ENCODE results near the gene RNF4.

RNF4 gene

DNA sequence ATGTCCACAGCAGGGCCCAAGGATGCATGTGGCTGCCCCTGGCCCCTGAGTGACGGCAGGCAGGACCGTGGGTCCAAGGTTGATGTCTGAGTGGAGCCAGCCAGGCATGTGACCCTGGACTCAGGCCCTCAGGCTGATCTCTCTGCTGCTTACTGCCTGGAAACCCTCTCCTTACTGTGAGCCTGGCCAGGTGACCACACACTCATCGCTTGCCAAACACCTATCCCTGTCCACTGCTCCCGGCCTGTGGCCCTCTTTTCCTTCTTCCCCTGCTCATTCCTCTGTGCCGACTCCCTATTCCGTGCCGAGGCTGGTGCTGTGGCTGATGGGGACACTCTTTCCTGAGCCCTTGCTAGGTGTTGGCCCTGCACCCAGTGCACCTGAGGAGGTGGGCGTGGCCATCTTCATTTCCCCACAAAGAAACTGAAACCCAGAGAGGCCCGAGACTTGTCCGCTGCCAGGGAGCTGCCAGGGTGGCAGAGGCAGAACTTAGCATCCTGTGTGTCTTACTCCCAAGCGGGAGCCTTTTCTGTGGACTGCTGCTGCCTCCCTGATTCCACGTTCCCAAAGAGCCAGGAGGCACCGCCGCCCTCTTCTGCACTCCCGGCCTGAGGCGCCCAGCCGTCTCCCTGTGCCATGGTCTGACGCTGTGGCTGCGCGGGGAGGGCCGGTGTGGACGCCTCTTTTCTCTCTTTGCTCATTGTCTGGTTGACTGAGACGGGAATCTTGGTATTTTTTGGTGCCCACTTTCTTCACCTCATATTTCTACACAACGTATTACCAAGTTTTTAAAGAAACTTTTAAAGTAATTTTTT is 11.2 kb upstream of the RNF4 start:
- Histone ChIP-seq H3F3A (ENCODE audit: insufficient read depth, low read length) (0 out of 2 replicates have a peak, but pooled peaks cover 4% of the 10 kb centered on the region), H3K27ac (ENCODE audit: low read length) (no peak overlapping the region), H3K4me3 (ENCODE audit: low read length) (peak overlapping the region; percentile 28; the same call in 1 of the 2 replicates), H4K20me1 (ENCODE audit: insufficient read depth, low read length) (no peaks in the 10 kb centered on the region), H3K27me3 (replicated peaks; ENCODE audit: insufficient read depth, low read length) (no peaks in the 10 kb centered on the region), H3K36me3 (replicated peaks; ENCODE audit: insufficient read depth, low read length) (no peaks in the 10 kb centered on the region), H2AFZ (ENCODE audit: low read length) (peak overlapping the region; percentile 45; the same call in 1 of the 2 replicates), H3K4me2 (ENCODE audit: low read depth, low read length) (peak overlapping the region; percentile 56; the same call in 1 of the 2 replicates), H3K9ac (ENCODE audit: low read length) (no peak overlapping the region), H3K9me3 (replicated peaks; ENCODE audit: insufficient read depth, low read length) (no peaks in the 10 kb centered on the region), H3K4me1 (ENCODE audit: low read length) (peaks cover 17% of the 10 kb centered on the region), H3K9me2 (replicated peaks; ENCODE audit: insufficient read depth, low read length) (no peaks in the 10 kb centered on the region), H3K79me2 (ENCODE audit: low read length) (no peaks in the 10 kb centered on the region)
- TF ChIP-seq EZH2phosphoT487 (IDR thresholded peaks at IDR 0.05; ENCODE audit: low read length) (no peak), EZH2 (optimal IDR thresholded peaks at IDR 0.05; ENCODE audit: low read depth, low read length) (no peak)
- TF ChIP-seq, protein P1, sequence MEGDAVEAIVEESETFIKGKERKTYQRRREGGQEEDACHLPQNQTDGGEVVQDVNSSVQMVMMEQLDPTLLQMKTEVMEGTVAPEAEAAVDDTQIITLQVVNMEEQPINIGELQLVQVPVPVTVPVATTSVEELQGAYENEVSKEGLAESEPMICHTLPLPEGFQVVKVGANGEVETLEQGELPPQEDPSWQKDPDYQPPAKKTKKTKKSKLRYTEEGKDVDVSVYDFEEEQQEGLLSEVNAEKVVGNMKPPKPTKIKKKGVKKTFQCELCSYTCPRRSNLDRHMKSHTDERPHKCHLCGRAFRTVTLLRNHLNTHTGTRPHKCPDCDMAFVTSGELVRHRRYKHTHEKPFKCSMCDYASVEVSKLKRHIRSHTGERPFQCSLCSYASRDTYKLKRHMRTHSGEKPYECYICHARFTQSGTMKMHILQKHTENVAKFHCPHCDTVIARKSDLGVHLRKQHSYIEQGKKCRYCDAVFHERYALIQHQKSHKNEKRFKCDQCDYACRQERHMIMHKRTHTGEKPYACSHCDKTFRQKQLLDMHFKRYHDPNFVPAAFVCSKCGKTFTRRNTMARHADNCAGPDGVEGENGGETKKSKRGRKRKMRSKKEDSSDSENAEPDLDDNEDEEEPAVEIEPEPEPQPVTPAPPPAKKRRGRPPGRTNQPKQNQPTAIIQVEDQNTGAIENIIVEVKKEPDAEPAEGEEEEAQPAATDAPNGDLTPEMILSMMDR (IDR thresholded peaks at IDR 0.05; ENCODE audit: low read length) = no peak
- peak; percentile 76 for DNase-seq

DNA sequence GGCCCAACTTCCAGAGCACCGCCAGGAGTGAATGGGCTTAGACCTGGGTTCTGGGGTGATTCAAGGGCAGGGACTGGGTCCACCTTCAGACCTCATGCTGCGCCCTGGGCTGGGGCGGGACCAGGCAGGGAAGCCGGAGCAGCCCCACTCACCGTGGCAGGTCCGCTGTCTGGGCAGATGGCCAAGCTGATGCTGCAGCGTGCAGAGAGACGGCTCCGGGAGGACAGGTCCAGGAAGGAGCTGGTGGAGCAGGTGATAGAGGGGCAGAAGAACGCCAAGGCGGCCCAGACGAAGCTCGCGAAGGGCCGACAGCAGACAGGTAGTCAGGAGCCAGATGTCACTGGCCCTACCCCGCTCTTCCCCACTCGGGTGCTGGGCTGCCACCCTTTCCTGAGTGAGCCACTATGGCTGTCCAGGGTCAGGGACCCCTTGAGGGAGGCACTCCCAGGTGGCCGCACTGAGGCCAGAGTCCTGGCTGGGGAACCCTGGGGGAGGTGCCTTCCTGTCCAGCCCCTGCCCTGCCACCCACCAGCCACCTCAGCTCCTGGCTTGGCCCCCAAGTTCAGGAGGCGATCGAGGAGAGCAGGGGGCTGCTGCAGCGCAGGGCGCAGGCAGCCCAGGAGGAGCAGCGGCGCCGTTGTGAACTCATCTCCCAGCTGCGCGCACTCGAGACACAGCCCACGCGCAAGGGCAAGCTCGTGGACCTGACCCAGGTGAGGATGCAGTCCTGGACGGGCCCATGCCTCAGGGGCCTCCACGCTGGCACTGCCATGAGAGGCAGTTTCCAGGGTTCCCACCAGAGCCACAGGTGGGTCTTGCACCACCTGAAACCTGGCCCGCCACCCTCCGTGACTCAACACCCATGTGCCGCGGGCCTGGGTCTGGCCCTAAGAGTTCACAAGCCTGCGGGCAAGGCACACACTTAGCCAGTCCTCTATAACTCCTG is 10.1 kb upstream of the RNF4 start:
- no peaks in the 10 kb centered on the region for H4K20me1 ChIP-seq (ENCODE audit: insufficient read depth, low read length)
- no peak overlapping the region for H3K27ac ChIP-seq (ENCODE audit: low read length)
- no peak overlapping the region for H3K4me3 ChIP-seq (ENCODE audit: low read length)
- TF ChIP-seq EZH2 (optimal IDR thresholded peaks at IDR 0.05; ENCODE audit: low read depth, low read length) = no peak
- TF ChIP-seq, protein P1 (IDR thresholded peaks at IDR 0.05; ENCODE audit: low read length) = no peak
- no peak for TF ChIP-seq EZH2phosphoT487 (IDR thresholded peaks at IDR 0.05; ENCODE audit: low read length)
- no peaks in the 10 kb centered on the region for H3K79me2 ChIP-seq (ENCODE audit: low read length)
- no peaks in the 10 kb centered on the region for H3K9me3 ChIP-seq (replicated peaks; ENCODE audit: insufficient read depth, low read length)
- peaks cover 17% of the 10 kb centered on the region for H3K4me1 ChIP-seq (ENCODE audit: low read length)
- 0 out of 2 replicates have a peak, but pooled peaks cover 4% of the 10 kb centered on the region for H3F3A ChIP-seq (ENCODE audit: insufficient read depth, low read length)
- H3K4me2 ChIP-seq (ENCODE audit: low read depth, low read length) = no peak overlapping the region
- H3K9ac ChIP-seq (ENCODE audit: low read length) = no peak overlapping the region
- no peaks in the 10 kb centered on the region for H3K27me3 ChIP-seq (replicated peaks; ENCODE audit: insufficient read depth, low read length)
- H3K36me3 ChIP-seq (replicated peaks; ENCODE audit: insufficient read depth, low read length) = no peaks in the 10 kb centered on the region
- no peak overlapping the region for H2AFZ ChIP-seq (ENCODE audit: low read length)
- DNase-seq = no peak
- no peaks in the 10 kb centered on the region for H3K9me2 ChIP-seq (replicated peaks; ENCODE audit: insufficient read depth, low read length)

DNA sequence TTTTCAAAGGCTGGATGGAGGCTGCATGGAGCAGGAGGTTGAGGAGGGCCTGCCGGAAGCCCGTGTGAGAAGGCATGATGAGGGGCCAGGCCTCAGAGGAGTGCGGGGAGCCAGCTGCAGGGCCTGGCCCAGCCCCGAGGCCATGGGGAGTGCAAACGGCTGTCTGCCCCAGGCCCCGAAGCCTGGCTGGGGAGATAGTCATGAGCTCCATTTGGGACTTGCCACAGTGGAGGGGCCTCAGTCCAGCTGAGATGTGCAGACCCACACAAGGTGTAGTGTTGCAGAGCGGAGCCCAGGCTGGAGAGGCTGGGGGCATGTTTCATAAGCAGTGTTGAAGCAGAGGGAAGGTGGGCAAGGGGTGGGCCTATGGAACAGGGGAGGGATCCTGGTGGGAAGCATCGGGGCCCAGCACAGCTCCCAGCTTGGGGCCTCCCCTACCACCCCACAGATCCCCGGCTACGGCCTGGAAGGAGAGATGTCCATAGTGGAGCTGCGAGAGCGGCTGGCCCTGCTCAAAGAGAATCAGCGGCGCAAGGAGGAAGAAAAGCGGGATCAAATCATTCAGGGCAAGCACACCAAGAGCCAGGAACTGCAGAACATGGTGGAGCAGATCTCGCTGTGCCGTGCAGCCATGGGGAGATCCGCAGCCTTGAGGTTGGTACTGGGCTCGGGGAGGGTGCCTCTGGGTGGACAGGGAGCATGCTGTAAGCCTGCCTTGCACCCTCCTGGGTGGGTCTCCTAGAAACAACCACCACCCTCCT is 9.1 kb upstream of the RNF4 start:
- Histone ChIP-seq H3K27ac (ENCODE audit: low read length) (no peak overlapping the region), H3K9me3 (replicated peaks; ENCODE audit: insufficient read depth, low read length) (no peaks in the 10 kb centered on the region), H3K36me3 (replicated peaks; ENCODE audit: insufficient read depth, low read length) (no peaks in the 10 kb centered on the region), H3F3A (ENCODE audit: insufficient read depth, low read length) (0 out of 2 replicates have a peak, but pooled peaks cover 4% of the 10 kb centered on the region), H3K9ac (ENCODE audit: low read length) (no peak overlapping the region), H2AFZ (ENCODE audit: low read length) (no peak overlapping the region), H3K9me2 (replicated peaks; ENCODE audit: insufficient read depth, low read length) (no peaks in the 10 kb centered on the region), H4K20me1 (ENCODE audit: insufficient read depth, low read length) (no peaks in the 10 kb centered on the region), H3K27me3 (replicated peaks; ENCODE audit: insufficient read depth, low read length) (no peaks in the 10 kb centered on the region), H3K79me2 (ENCODE audit: low read length) (no peaks in the 10 kb centered on the region), H3K4me3 (ENCODE audit: low read length) (no peak overlapping the region), H3K4me1 (ENCODE audit: low read length) (peaks cover 17% of the 10 kb centered on the region), H3K4me2 (ENCODE audit: low read depth, low read length) (no peak overlapping the region)
- DNase-seq = no peak
- TF ChIP-seq EZH2phosphoT487 (IDR thresholded peaks at IDR 0.05; ENCODE audit: low read length) (no peak), EZH2 (optimal IDR thresholded peaks at IDR 0.05; ENCODE audit: low read depth, low read length) (no peak)
- TF ChIP-seq, protein P1 (IDR thresholded peaks at IDR 0.05; ENCODE audit: low read length) = no peak
